Endothelial cell of umbilical vein (primary cell): ENCODE data around the gene DUSP22. TPM values are rescaled to one million over a fixed set of nuclear protein-coding genes. Genes with fewer than 3 reads are reported as not detected.

Experiments used
- BruUV-seq: library from RNA; stranded (reverse); fragments of 400-500 nt; replicated peaks from 2 replicates; lab custom pipeline; 2021; lab: Mats Ljungman, UMichigan
- CTCF ChIA-PET: fragments of 300-600, 350-600 bp; sonication (Branson Sonifier 250); formaldehyde crosslinking; loops from one replicate; lab custom pipeline; 2021; ENCODE audit warnings: antibody characterized with exemption, inconsistent platforms; lab: Charles Lee
- POLR2A ChIA-PET: fragments of 300-600, 350-600 bp; sonication (Branson Sonifier 250); formaldehyde crosslinking; loops from one replicate; lab custom pipeline; 2021; ENCODE audit warnings: antibody characterized with exemption, inconsistent platforms; lab: Charles Lee
- DNase-seq: peaks from one replicate; pipeline ENCODE4 v3.0.0-alpha.2; 2011; ENCODE audit warnings: low read depth, low spot score
- FAIRE-seq: peaks from 2 replicates; lab custom pipeline; 2011; peaks lifted over from hg19 to GRCh38; lab: Jason Lieb, UNC
- H2AFZ ChIP-seq: 2 replicates; pipeline ENCODE4 v1.6.0; 2012; ENCODE audit warnings: low read depth, low read length, control low read depth, inconsistent platforms
- H3K27ac ChIP-seq: 2 replicates; pipeline ENCODE4 v1.5.1; 2011; ENCODE audit warnings: low read depth, mild to moderate bottlenecking, control low read depth, low read length, moderate library complexity; ENCODE audit not compliant: insufficient read depth
- H3K27me3 ChIP-seq, 2 experiments: 2 replicates each; pipeline versions ENCODE4 v1.6.0 to v1.6.1; 2011; ENCODE audit warnings: low read length in 2 of 2, mixed read lengths in 1 of 2; ENCODE audit not compliant: control insufficient read depth in 2 of 2, insufficient read depth in 2 of 2
- H3K36me3 ChIP-seq, 2 experiments: 2 replicates in 1 of 2; 3 replicates in 1 of 2; pipeline ENCODE4 v1.5.1; 2011; ENCODE audit warnings: low read length in 2 of 2, mild to moderate bottlenecking in 1 of 2, moderate library complexity in 1 of 2; ENCODE audit not compliant: control insufficient read depth in 2 of 2, insufficient read depth in 2 of 2; ENCODE audit errors: extremely low read depth in 1 of 2
- H3K4me1 ChIP-seq: 3 replicates; pipeline ENCODE4 v1.5.1; 2011; ENCODE audit warnings: mild to moderate bottlenecking, low read length; ENCODE audit not compliant: control insufficient read depth, insufficient read depth; ENCODE audit errors: extremely low read depth
- H3K4me2 ChIP-seq: 2 replicates; pipeline ENCODE4 v1.6.1; 2011; ENCODE audit warnings: low read length, control low read depth, mixed read lengths; ENCODE audit not compliant: insufficient read depth
- H3K4me3 ChIP-seq, 3 experiments: fragments of 200-600 bp in 1 of 3; sonication (generic), shearing (Covaris generic) in 1 of 3; replicated peaks in 1 of 3; 2 replicates each; pipeline ENCODE4 v1.5.1; 2011 to 2016; ENCODE audit warnings: control low read depth in 3 of 3, low read length in 3 of 3, mild to moderate bottlenecking in 2 of 3, inconsistent platforms in 1 of 3, low read depth in 1 of 3, moderate library complexity in 1 of 3; ENCODE audit not compliant: insufficient read depth in 1 of 3
- H3K79me2 ChIP-seq: 2 replicates; pipeline ENCODE4 v1.6.0; 2012; ENCODE audit warnings: low read length, inconsistent platforms; ENCODE audit not compliant: control insufficient read depth, insufficient read depth
- H3K9ac ChIP-seq: replicated peaks from 2 replicates; pipeline ENCODE3; 2011; ENCODE audit warnings: low read length, control low read depth; ENCODE audit not compliant: insufficient read depth; ENCODE audit errors: extremely low read depth
- H3K9me1 ChIP-seq: replicated peaks from 3 replicates; pipeline ENCODE4 v1.6.0; 2011; ENCODE audit warnings: mild to moderate bottlenecking, low read length; ENCODE audit not compliant: control insufficient read depth, insufficient read depth; ENCODE audit errors: extremely low read depth
- H3K9me3 ChIP-seq: replicated peaks from 2 replicates; pipeline ENCODE4 v1.5.1; 2012; ENCODE audit warnings: low read length, inconsistent platforms; ENCODE audit not compliant: control insufficient read depth, insufficient read depth
- H4K20me1 ChIP-seq: replicated peaks from 2 replicates; pipeline ENCODE3; 2011; ENCODE audit warnings: mild to moderate bottlenecking, low read length; ENCODE audit not compliant: control insufficient read depth, insufficient read depth; ENCODE audit errors: extremely low read depth
- EZH2 ChIP-seq: IDR thresholded peaks from 2 replicates; pipeline ENCODE4 v1.6.1; 2012; ENCODE audit warnings: borderline replicate concordance, low read depth, mild to moderate bottlenecking, moderate library complexity, low read length, inconsistent platforms; ENCODE audit not compliant: severe bottlenecking
- FOS ChIP-seq: IDR thresholded peaks from 2 replicates; pipeline ENCODE4 v1.6.1; 2011; ENCODE audit warnings: mild to moderate bottlenecking, low read length, moderate library complexity, borderline replicate concordance; ENCODE audit not compliant: insufficient read depth
- GATA2 ChIP-seq: IDR thresholded peaks from 2 replicates; pipeline ENCODE4 v1.7.0; 2011; ENCODE audit warnings: low read depth, mild to moderate bottlenecking, moderate library complexity, mixed read lengths, low read length; ENCODE audit not compliant: insufficient read length, insufficient read depth
- JUN ChIP-seq: IDR thresholded peaks from 2 replicates; pipeline ENCODE4 v1.6.1; 2011; ENCODE audit warnings: borderline replicate concordance, low read depth; ENCODE audit not compliant: insufficient read length, insufficient read depth
- MYC ChIP-seq: IDR thresholded peaks from one replicate; pipeline ENCODE4 v1.6.1; 2011; ENCODE audit warnings: mild to moderate bottlenecking, low read depth, low read length
- POLR2A ChIP-seq: IDR thresholded peaks from 2 replicates; pipeline ENCODE4 v1.6.1; 2012; ENCODE audit warnings: low read depth, mild to moderate bottlenecking, control low read depth, low read length
- POLR2AphosphoS5 ChIP-seq: IDR thresholded peaks from 2 replicates; pipeline ENCODE4 v1.6.1; 2012; ENCODE audit warnings: low read depth, mild to moderate bottlenecking, control low read depth, low read length, moderate library complexity; ENCODE audit not compliant: insufficient read depth
- dilution Hi-C: fragments of 300-500 bp; cut with MboI; formaldehyde crosslinking; loops from one replicate; pipeline ENCODE4 v1.15.0; 2019; ENCODE audit warnings: low sequenced_read_pairs; ENCODE audit not compliant: extremely low pct_ligation_motif_present
- intact Hi-C: fragments of 100-400 bp; cut with micrococcal nuclease; formaldehyde crosslinking; loops from one replicate; pipeline ENCODE4 v1.10.0; 2022
- polyA plus RNA-seq, 4 experiments: library from polyadenylated mRNA; depleted of rRNA in 3 of 4; stranded (reverse) in 3 of 4; unstranded in 1 of 4; fragments of >200 nt; gene quantifications; 2 replicates each; pipeline versions ENCODE4 v1.2.1 to v1.2.3, GENCODE V29; 2011 to 2012; ENCODE audit warnings: missing spikeins in 1 of 4
- total RNA-seq: library from RNA; stranded (reverse); gene quantifications from 2 replicates; pipeline ENCODE4 v1.2.3, GENCODE V29; 2021
- TF ChIP-seq, protein P1 (sequence below): IDR thresholded peaks from 2 replicates; pipeline ENCODE4 v1.6.1; 2011; ENCODE audit not compliant: insufficient read depth, insufficient read length
- TF ChIP-seq, protein P2 (sequence below), 2 donors: IDR thresholded peaks; 1 replicate in 1 of 2; 2 replicates in 1 of 2; pipeline ENCODE4 v1.5.1; 2011; ENCODE audit warnings: low read length in 2 of 2, mild to moderate bottlenecking in 2 of 2, moderate library complexity in 2 of 2, control low read depth in 1 of 2, inconsistent platforms in 1 of 2, low read depth in 1 of 2; ENCODE audit not compliant: insufficient read depth in 1 of 2; ENCODE audit errors: extremely low read depth in 1 of 2

DUSP22 gene
- total and polyA plus RNA-seq, 2 donors (not counting 3 experiments of a cell fraction or from before 2014, with no cell fraction given): 23.2 to 33.9 TPM

DNA sequence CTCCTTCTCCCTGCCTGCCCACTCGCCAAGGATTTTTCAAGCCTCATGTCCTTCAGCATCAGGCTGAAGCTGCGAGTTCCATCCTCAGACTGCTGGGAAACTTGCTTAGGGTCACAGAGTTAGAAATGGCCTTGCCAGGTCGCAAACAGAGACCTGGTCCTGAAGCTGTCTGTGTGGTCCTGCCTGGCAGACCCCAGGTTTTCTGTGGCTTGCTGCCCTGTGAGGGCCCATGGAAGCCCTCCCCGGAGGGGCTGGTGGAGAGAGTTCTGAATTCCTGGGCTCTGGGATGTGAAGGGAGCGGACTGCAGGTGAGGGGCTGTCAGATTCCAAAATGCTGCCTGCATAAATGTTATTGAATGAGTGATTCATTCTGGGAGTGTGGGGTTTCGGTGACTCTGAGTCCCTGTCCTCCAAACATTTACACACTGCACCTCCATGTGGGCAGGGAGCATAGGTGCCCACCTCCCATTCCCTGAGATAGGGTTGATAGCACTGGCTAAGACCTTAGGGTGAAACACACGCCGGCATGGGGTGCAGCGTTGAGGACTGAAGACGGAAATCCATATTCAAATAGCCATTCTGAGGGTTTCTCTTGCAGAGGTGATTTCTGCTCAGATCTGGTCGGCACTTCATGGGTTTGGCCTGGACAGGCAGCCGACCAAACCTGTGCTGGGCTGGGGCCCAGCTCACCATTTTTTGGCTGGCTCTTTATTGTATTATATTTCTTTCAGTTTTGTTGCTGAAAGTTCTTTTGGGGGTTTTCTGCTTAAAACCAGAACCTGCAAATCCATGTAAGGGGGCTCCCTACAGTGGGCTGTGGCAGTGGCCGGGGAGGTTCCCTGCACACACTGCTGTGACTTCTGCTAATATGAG lies 77.5 kb downstream of the DUSP22 start:
- Histone ChIP-seq H4K20me1 (no peaks in the 10 kb centered on the region), H3K27ac (no peak overlapping the region), H3K79me2 (no peaks in the 10 kb centered on the region), H3K9me3 (peaks cover 2% of the 10 kb centered on the region), H3K9ac (no peak overlapping the region), H3K9me1 (no peaks in the 10 kb centered on the region), H3K4me3 (no peak overlapping the region), H3K4me1 (no peaks in the 10 kb centered on the region), H2AFZ (no peak overlapping the region), H3K36me3 (no peaks in the 10 kb centered on the region), H3K27me3 (peaks cover 0 to 6% of the 10 kb centered on the region in 2 experiments), H3K4me2 (no peak overlapping the region)
- dilution Hi-C loops (no loop called here), intact Hi-C loops (loop anchor here (5.0 kb wide), 1 partner anchor 182 kb away; no protein-coding TSS in a partner anchor)
- ChIA-PET POLR2A (no interaction called here), CTCF (interaction anchor here (1.1 kb wide), 1 partner anchor 181 kb away, joined by 3 read pairs; no protein-coding TSS in a partner anchor)
- BruUV-seq: no TSS peak
- no peak for DNase-seq
- FAIRE-seq: no peak
- TF ChIP-seq, protein P1, sequence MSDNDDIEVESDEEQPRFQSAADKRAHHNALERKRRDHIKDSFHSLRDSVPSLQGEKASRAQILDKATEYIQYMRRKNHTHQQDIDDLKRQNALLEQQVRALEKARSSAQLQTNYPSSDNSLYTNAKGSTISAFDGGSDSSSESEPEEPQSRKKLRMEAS: no peak
- TF ChIP-seq MYC: no peak
- TF ChIP-seq, protein P2, sequence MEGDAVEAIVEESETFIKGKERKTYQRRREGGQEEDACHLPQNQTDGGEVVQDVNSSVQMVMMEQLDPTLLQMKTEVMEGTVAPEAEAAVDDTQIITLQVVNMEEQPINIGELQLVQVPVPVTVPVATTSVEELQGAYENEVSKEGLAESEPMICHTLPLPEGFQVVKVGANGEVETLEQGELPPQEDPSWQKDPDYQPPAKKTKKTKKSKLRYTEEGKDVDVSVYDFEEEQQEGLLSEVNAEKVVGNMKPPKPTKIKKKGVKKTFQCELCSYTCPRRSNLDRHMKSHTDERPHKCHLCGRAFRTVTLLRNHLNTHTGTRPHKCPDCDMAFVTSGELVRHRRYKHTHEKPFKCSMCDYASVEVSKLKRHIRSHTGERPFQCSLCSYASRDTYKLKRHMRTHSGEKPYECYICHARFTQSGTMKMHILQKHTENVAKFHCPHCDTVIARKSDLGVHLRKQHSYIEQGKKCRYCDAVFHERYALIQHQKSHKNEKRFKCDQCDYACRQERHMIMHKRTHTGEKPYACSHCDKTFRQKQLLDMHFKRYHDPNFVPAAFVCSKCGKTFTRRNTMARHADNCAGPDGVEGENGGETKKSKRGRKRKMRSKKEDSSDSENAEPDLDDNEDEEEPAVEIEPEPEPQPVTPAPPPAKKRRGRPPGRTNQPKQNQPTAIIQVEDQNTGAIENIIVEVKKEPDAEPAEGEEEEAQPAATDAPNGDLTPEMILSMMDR (IDR thresholded peaks at IDR 0.05; ENCODE audit: extremely low read depth in 1 of 2, insufficient read depth in 1 of 2, low read depth in 1 of 2, low read length in 2 of 2): no peak
- TF ChIP-seq GATA2: no peak
- no peak for TF ChIP-seq EZH2
- TF ChIP-seq POLR2AphosphoS5: no peak
- TF ChIP-seq JUN: no peak
- no peak for TF ChIP-seq POLR2A
- no peak for TF ChIP-seq FOS
